B cell (primary cell): ENCODE measurements around the gene FRMD4A. TPM values are rescaled to one million over a fixed set of nuclear protein-coding genes. Genes with fewer than 3 reads are reported as not detected.

Experiments
- ATAC-seq: fragments of 200-7000 bp; cut with Tn5 transposase; one replicate; pipeline ENCODE4 v1.10.0; 2021; ENCODE audit warnings: low read depth, mild to moderate bottlenecking, moderate number of reproducible peaks, moderate library complexity
- CTCF ChIA-PET: fragments of 350-600 bp; sonication (Branson Sonifier 250); formaldehyde crosslinking; loops from one replicate; lab custom pipeline; 2021; ENCODE audit warnings: antibody characterized with exemption, inconsistent platforms; lab: Charles Lee
- POLR2A ChIA-PET: fragments of 350-600 bp; sonication (Branson Sonifier 250); formaldehyde crosslinking; loops from one replicate; lab custom pipeline; 2021; ENCODE audit warnings: antibody characterized with exemption; lab: Charles Lee
- DNase-seq: peaks from one replicate; pipeline ENCODE4 v3.0.0; 2013
- H2AFZ ChIP-seq: 2 replicates; pipeline ENCODE4 v1.6.1; 2012; ENCODE audit warnings: mild to moderate bottlenecking, low read depth, low read length; ENCODE audit not compliant: insufficient read depth, poor library complexity, severe bottlenecking
- H3K27ac ChIP-seq, 2 donors: 1 replicate in 1 of 2; 2 replicates in 1 of 2; pipeline ENCODE4 v1.5.1; 2012 to 2013; ENCODE audit warnings: low read length in 2 of 2, mild to moderate bottlenecking in 2 of 2, moderate library complexity in 1 of 2
- H3K27me3 ChIP-seq, 4 experiments: fragments of 200-600 bp in 1 of 4; sonication (generic) in 1 of 4; replicated peaks in 1 of 4; 1 replicate in 2 of 4; 2 replicates in 2 of 4; pipeline versions ENCODE4 v1.6.1 to v1.7.0; 2013 to 2016; ENCODE audit warnings: low read length in 3 of 4, mild to moderate bottlenecking in 2 of 4, mixed read lengths in 1 of 4, moderate library complexity in 1 of 4; ENCODE audit not compliant: insufficient read depth in 4 of 4, control insufficient read depth in 3 of 4; ENCODE audit errors: control extremely low read depth in 1 of 4
- H3K36me3 ChIP-seq, 2 experiments: replicated peaks in 1 of 2; 1 replicate in 1 of 2; 2 replicates in 1 of 2; pipeline versions ENCODE4 v1.6.1 to v1.7.1; 2013; ENCODE audit warnings: low read length in 1 of 2; ENCODE audit not compliant: insufficient read depth in 2 of 2, control insufficient read depth in 1 of 2; ENCODE audit errors: control extremely low read depth in 1 of 2, extremely low read depth in 1 of 2
- H3K4me1 ChIP-seq, 2 donors: fragments of 200-600 bp in 1 of 2; sonication (generic) in 1 of 2; 1 replicate in 1 of 2; 2 replicates in 1 of 2; pipeline versions ENCODE4 v1.5.1 to v1.6.1; 2013 to 2017; ENCODE audit warnings: low read length in 2 of 2; ENCODE audit not compliant: control insufficient read depth in 2 of 2, insufficient read depth in 2 of 2
- H3K4me2 ChIP-seq: replicated peaks from 2 replicates; pipeline ENCODE3; 2012; ENCODE audit warnings: mild to moderate bottlenecking, low read depth, low read length; ENCODE audit not compliant: poor library complexity, severe bottlenecking
- H3K4me3 ChIP-seq, 5 experiments: fragments of 200-600 bp in 1 of 5; sonication (generic) in 1 of 5; 1 replicate in 3 of 5; 2 replicates in 2 of 5; pipeline versions ENCODE4 v1.5.1 to v1.7.0; 2011 to 2016; ENCODE audit warnings: low read length in 4 of 5, mild to moderate bottlenecking in 4 of 5, low read depth in 2 of 5, control low read depth in 1 of 5, moderate library complexity in 1 of 5; ENCODE audit not compliant: insufficient read depth in 1 of 5; ENCODE audit errors: control extremely low read depth in 1 of 5, extremely low read depth in 1 of 5
- H3K79me2 ChIP-seq: fragments of 200-600 bp; sonication (generic); one replicate; pipeline ENCODE4 v1.6.0; 2016; ENCODE audit warnings: low read length; ENCODE audit not compliant: control insufficient read depth, insufficient read depth
- H3K9ac ChIP-seq: fragments of 200-600 bp; sonication (generic); 2 replicates; pipeline ENCODE4 v1.6.1; 2017; ENCODE audit warnings: mild to moderate bottlenecking, low read length, moderate library complexity
- H3K9me3 ChIP-seq, 3 donors: one replicate each; pipeline versions ENCODE4 v1.6.1 to v1.7.1; 2013; ENCODE audit warnings: low read length in 2 of 3; ENCODE audit not compliant: control insufficient read depth in 2 of 3, insufficient read depth in 1 of 3; ENCODE audit errors: control extremely low read depth in 1 of 3
- H4K20me1 ChIP-seq: 2 replicates; pipeline ENCODE4 v1.6.0; 2012; ENCODE audit warnings: mild to moderate bottlenecking, low read length; ENCODE audit not compliant: insufficient read depth, control insufficient read depth, poor library complexity, severe bottlenecking
- H3K27ac Mint-ChIP-seq: one replicate; pipeline ENCODE4 v1.8.0; 2021; ENCODE audit warnings: mixed read lengths
- H3K27me3 Mint-ChIP-seq: one replicate; pipeline ENCODE4 v1.8.0; 2021; ENCODE audit warnings: mixed read lengths
- H3K4me1 Mint-ChIP-seq: one replicate; pipeline ENCODE4 v1.8.0; 2021; ENCODE audit warnings: mixed read lengths
- H3K4me3 Mint-ChIP-seq: one replicate; pipeline ENCODE4 v1.8.0; 2021; ENCODE audit warnings: mixed read lengths
- H3K9me3 Mint-ChIP-seq: one replicate; pipeline ENCODE4 v1.8.0; 2022; ENCODE audit warnings: mixed read lengths; ENCODE audit not compliant: insufficient read depth
- EZH2 ChIP-seq: IDR thresholded peaks from 2 replicates; pipeline ENCODE4 v1.6.1; 2012; ENCODE audit warnings: borderline replicate concordance, low read depth, mild to moderate bottlenecking, moderate library complexity, low read length; ENCODE audit not compliant: insufficient read depth, poor library complexity, severe bottlenecking
- WGBS: methylation state at CpG from one replicate; pipeline ENCODE4 v1.1.5; 2013; ENCODE audit warnings: missing lambda C conversion rate; ENCODE audit not compliant: insufficient coverage; 5-methylcytosine and 5-hydroxymethylcytosine counted together
- intact Hi-C: fragments of 100-400 bp; cut with micrococcal nuclease; formaldehyde crosslinking; loops from one replicate; pipeline ENCODE4 v1.10.0; 2022
- polyA plus RNA-seq: library from polyadenylated mRNA; depleted of rRNA; stranded (reverse); fragments of >200 nt; gene quantifications from 2 replicates; pipeline ENCODE4 v1.2.3, GENCODE V29; 2012
- total RNA-seq, 2 donors: library from RNA; stranded (reverse); fragments of 120-200 nt in 1 of 2; gene quantifications; 1 replicate in 1 of 2; 2 replicates in 1 of 2; pipeline versions ENCODE4 v1.2.3 to v1.2.4, GENCODE V29; 2013 to 2022
- TF ChIP-seq, protein P1 (sequence below): fragments of 200-600 bp; IDR thresholded peaks from one replicate; pipeline ENCODE4 v1.8.0; 2022; ENCODE audit warnings: antibody characterized with exemption, mild to moderate bottlenecking

The FRMD4A gene
- total and polyA plus RNA-seq, 2 donors (not counting 1 experiment from before 2014, with no cell fraction given), result 0.76 to 3.4 TPM

GRCh38 chr10:13789448-13789829 is 541.3 kb downstream of the FRMD4A start:
- TF ChIP-seq, protein P1, sequence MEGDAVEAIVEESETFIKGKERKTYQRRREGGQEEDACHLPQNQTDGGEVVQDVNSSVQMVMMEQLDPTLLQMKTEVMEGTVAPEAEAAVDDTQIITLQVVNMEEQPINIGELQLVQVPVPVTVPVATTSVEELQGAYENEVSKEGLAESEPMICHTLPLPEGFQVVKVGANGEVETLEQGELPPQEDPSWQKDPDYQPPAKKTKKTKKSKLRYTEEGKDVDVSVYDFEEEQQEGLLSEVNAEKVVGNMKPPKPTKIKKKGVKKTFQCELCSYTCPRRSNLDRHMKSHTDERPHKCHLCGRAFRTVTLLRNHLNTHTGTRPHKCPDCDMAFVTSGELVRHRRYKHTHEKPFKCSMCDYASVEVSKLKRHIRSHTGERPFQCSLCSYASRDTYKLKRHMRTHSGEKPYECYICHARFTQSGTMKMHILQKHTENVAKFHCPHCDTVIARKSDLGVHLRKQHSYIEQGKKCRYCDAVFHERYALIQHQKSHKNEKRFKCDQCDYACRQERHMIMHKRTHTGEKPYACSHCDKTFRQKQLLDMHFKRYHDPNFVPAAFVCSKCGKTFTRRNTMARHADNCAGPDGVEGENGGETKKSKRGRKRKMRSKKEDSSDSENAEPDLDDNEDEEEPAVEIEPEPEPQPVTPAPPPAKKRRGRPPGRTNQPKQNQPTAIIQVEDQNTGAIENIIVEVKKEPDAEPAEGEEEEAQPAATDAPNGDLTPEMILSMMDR, result no peak
- no peak for TF ChIP-seq EZH2
- DNase-seq, result no peak
- no peak overlapping the region for H3K4me3 Mint-ChIP-seq
- no CpG with 5 or more reads among the region's 2 CpGs for WGBS
- peak overlapping the region; percentile 87 for H3K27ac Mint-ChIP-seq
- no peak overlapping the region for H3K4me2 ChIP-seq
- H3K9me3 ChIP-seq, result no peaks in the 10 kb centered on the region
- peaks cover 29% of the 10 kb centered on the region for H3K4me1 Mint-ChIP-seq
- H4K20me1 ChIP-seq, result no peaks in the 10 kb centered on the region
- H3K4me3 ChIP-seq, result no peak overlapping the region
- peaks cover 24 to 28% of the 10 kb centered on the region in 2 donors for H3K4me1 ChIP-seq
- ChIA-PET POLR2A (interaction anchor here (0.6 kb wide), 1 partner anchor 1048 kb away, joined by 3 read pairs; the partner anchor contains the start of genes CDNF, HSPA14 and MSANTD7), CTCF (interaction anchor here (1.1 kb wide), 1 partner anchor 757 kb away, joined by 3 read pairs; no protein-coding TSS in a partner anchor)
- no peak overlapping the region for H3K27ac ChIP-seq
- H3K27me3 ChIP-seq, result no peaks in the 10 kb centered on the region
- H2AFZ ChIP-seq, result no peak overlapping the region
- intact Hi-C loops, result loop anchor here (5.0 to 10.0 kb wide), 5 partner anchors 83 to 305 kb away; no protein-coding TSS in a partner anchor
- no peak overlapping the region for H3K9ac ChIP-seq
- no peaks in the 10 kb centered on the region for H3K9me3 Mint-ChIP-seq
- no peaks in the 10 kb centered on the region for H3K27me3 Mint-ChIP-seq
- H3K36me3 ChIP-seq, result no peaks in the 10 kb centered on the region
- no peak for ATAC-seq
- H3K79me2 ChIP-seq, result no peaks in the 10 kb centered on the region

DNA sequence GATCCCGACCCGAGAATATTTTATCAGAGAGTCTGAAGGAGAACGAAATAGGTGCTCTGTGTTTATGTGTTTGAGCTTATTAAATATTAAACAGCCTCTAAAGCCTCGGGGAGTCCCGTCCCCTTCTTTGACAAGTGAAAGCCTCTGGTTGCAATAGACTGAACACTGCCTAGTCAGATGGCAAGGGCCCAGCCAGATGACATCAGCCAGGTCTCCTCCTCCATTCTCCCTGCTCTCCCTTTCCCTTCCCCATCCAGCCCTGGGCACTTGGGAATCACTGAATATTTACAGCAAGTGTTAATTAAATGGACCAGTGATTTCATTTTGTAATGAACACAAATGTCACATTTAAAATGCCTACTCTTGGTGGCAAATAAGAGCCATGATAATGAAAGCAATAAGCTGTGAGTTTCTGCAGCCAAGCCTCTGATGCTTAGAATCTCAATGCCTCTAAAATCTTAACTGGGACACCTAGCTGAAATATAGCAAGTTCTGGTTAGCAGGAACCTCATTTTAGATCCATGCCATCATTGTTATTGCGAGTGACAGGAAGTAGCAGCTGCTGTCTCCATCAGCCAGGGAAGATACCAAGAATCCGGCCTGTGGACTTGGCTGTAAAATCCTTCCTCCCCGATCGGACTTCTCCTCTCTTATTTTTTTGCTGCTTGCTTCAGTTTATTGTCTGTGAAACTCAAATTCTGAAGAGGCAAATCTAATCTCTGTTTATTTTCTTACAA is 541.8 kb downstream of the FRMD4A start:
- ATAC-seq, result no peak
- Histone ChIP-seq H3K27ac (no peak overlapping the region), H3K4me3 (no peak overlapping the region), H3K4me1 (peaks cover 29 to 34% of the 10 kb centered on the region in 2 donors), H3K36me3 (no peaks in the 10 kb centered on the region), H2AFZ (no peak overlapping the region), H3K9ac (no peak overlapping the region), H3K79me2 (no peaks in the 10 kb centered on the region), H3K4me2 (no peak overlapping the region), H4K20me1 (no peaks in the 10 kb centered on the region), H3K27me3 (no peaks in the 10 kb centered on the region), H3K9me3 (no peaks in the 10 kb centered on the region)
- TF ChIP-seq EZH2, result no peak
- TF ChIP-seq, protein P1, result no peak
- ChIA-PET POLR2A (interaction anchor here (0.6 kb wide), 1 partner anchor 36 kb away, joined by 4 read pairs; no protein-coding TSS in a partner anchor), CTCF (interaction anchor here (0.5 to 1.2 kb wide), 3 partner anchors 13 to 758 kb away, joined by 3 read pairs; no protein-coding TSS in a partner anchor)
- H3K4me3 Mint-ChIP-seq, result peak overlapping the region; percentile 53
- H3K9me3 Mint-ChIP-seq, result no peaks in the 10 kb centered on the region
- 63% methylated on average over 3 of the region's 9 CpGs for WGBS
- peak overlapping the region; percentile 87 for H3K27ac Mint-ChIP-seq
- intact Hi-C loops, result loop anchor here (5.0 to 10.0 kb wide), 5 partner anchors 83 to 306 kb away; no protein-coding TSS in a partner anchor
- H3K27me3 Mint-ChIP-seq, result no peaks in the 10 kb centered on the region
- peaks cover 35% of the 10 kb centered on the region for H3K4me1 Mint-ChIP-seq
- DNase-seq, result no peak
